Cortex of kidney (tissue), 1 donor: ENCODE measurements around the gene CACNA1B.

Source experiments
- DNase-seq: peaks from one replicate; lab custom pipeline; 2025; lab: John Stamatoyannopoulos, UW

The CACNA1B gene

DNA sequence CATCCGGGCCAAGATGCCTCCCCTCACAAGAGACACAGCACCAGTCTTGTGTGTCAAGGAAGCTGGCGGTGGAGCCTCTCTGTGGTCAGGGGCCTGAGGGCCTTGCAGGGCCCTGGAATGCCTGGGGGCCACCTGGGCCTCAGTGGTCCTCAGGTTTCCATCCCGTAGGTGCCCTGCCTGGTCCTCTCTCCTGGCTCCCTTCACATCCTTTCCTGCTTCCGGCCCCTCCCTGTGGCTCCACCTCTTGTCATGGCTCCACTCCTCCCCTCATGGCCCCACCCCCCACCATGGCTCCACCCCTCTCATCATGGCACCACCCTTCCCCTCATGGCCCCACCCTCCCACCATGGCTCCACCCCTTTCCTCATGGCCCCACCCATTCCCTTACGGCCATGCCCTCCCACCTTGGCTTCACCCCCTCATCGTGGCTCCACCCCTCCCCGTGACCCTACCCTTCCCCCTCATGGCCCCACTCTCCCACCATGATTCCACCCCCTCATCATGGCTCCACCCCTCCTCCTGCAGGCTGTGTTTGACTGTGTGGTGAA is 175.8 kb downstream of the CACNA1B start:
- no peak for DNase-seq

DNA sequence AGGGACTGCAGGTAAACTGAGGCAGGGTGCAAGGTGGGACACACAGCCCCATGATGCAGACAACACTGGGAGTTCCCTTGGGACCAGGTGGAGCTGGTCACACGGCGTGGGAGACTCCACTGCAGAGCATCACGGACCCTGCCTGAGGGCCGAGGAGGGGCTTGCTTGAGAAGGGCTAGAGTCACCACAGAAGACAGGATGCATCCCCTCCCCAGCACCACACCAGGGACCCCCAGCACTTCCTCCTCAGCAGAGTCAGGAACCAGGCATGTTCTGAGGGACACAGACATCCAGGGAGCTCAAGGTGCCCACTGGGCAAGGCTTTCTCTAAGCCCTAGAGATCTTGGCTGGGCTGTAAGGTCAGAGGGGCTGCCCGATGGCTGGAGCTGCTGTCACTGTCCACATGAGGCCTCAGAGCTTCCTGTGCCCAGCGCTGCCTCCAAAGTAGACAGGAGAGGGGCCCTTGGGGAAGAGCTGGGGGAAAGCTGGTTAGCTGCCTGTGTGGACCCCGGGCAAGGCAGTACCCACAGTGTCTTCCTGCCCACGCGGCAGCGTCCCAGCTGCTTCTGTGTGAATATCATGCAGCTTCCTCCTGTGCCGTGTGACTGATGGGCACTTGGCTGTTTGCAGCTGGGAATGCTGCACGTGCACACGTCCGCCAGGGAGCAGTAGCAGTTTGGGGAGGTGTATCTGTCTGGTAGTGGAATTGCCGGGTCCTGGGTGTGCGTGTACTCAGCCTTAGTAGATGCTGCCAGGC is 176.6 kb downstream of the CACNA1B start:
- no peak for DNase-seq

DNA sequence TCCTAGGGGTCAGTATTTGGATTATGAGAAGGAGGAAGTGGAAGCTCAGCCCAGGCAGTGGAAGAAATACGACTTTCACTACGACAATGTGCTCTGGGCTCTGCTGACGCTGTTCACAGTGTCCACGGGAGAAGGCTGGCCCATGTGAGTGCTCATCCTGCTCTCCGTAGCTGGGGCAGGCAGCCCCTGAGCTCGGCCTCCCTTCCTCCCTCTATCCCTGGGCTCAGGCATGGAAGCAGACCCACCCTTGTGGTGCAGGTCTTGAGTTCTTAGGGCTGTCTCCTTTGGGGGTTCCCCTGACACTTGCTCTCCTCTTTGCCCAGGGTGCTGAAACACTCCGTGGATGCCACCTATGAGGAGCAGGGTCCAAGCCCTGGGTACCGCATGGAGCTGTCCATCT is 180.1 kb downstream of the CACNA1B start:
- DNase-seq = no peak

DNA sequence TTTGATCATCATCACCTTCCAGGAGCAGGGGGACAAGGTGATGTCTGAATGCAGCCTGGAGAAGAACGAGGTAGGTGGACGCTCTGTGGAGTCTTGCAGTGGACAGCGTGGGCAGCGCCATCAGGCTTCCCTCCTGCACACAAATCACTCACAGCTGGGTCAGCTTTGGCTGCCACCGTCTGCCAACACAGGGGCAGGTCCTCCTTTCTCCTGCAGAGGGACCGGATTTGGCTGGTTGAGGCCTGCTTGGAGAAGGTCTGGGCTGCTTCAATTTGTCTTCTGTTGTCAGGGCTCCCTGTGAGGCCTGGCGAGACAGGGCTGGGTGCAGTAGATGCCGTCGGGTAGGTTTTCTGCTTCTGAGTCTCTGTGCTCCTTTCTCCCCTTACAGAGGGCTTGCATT is 180.6 kb downstream of the CACNA1B start:
- DNase-seq = no peak

DNA sequence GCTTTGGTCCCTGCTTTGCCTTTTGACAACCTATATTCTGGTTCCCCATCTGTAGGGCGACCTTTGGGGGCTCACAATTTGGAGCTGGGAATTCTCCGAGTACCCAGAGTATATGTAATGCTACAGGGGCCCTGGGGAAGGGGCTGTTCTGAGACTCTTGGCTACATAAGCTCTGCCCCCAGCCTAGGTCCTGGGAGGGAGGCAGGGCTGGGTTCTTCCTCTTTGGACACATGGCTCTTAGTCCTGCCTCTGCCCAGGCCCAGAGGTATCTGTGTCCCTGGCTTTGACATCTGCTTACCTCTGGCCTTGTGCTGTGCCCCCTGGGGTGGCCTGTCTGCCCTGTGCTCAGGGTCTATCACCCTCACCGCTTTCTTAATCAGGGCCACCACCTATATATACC is 181.6 kb downstream of the CACNA1B start:
- no peak for DNase-seq

DNA sequence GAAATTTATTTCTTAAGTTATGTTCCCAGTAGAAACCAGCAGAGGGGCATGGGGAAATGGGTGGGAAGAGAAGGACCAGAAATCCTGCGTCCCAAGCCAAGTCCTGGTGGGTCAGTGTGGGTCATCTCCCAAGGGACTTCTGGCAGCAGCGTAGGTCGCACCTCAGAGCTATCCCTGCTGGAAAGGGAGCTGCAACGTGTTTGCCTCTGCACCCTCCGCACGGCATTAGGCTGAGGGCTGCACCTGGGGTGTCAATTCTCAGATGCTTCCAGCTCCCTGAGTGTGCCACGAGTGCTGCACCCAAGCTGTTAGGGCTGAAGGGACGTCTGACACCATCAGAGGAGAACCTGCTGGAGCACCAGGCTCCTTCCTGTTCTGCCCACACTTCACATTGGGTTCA is 182.8 kb downstream of the CACNA1B start:
- no peak for DNase-seq

DNA sequence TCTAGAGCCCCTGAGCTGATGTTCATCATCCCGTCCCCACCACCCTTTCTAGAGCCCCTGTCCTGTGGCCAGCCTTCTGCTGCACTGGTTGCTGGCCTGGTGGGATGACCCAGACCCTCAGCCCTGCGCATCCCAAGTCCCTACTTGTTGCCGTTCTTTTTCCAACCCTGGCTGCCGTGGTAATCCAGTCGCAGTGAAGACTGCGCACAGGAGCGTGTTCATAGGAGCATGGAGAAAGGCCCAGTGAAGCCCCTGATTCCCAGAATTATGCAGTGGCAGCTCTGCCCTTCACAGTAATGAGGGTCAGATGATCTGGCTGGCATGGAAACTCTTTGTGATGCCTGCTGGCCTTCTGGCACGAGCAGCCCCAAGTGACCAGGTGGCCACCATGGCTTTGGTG is 183.3 kb downstream of the CACNA1B start:
- no peak for DNase-seq

DNA sequence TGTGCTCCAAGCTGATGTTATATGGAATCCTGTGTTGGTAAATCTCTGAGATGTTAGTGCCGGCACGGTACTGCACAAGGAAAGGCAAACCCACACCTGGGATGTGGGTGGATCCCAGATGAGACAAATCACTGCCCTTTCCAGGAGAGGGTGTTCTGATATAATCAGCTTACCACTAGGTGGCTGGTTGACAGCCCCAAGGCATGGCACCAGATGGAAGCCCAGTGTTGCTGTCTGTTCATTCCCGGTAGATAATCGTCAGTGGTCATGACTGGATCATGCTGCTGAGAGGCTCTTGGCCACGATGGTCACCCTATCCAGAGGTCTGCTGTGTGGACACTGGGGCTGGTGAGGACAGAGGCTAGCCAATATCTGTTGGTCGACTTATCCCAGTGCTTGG is 184.0 kb downstream of the CACNA1B start:
- DNase-seq = no peak

DNA sequence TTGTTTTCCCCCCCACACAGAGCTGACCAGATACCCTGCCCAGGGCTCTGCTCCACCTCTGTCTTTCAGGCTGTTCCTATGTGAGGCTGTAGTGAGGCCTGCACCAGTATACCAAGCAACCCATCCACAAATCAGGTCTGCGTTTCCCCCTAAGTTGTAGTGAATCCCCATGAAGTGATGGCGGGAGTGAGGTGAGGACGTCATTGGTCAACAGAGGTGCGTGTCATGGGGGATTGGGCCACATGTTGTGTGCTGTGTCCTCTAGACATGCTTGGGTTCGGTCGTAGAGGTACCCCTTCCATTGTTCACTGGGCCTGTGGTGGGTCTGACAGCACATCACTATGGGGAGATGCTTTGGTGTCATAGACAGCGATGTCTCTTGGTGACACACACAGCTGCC is 184.6 kb downstream of the CACNA1B start:
- DNase-seq = no peak

DNA sequence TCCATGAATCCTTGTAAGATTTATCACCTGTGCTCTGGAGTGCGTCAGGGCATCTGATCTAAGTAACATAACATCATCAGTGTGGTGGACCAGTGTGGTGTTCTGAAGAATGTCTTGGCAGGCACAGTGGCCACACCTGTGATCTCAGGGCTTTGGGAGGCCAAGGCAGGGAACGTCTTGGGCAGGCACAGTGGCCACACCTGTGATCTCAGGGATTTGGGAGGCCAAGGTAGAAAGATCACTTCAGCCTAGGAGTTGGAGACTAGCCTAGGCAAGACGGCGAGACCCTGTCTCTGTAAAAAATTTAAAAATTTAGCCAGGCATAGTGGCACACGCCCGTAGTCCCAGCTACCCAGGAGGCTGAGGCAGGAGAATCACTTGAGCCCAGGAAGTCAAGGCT is 185.5 kb downstream of the CACNA1B start:
- no peak for DNase-seq

DNA sequence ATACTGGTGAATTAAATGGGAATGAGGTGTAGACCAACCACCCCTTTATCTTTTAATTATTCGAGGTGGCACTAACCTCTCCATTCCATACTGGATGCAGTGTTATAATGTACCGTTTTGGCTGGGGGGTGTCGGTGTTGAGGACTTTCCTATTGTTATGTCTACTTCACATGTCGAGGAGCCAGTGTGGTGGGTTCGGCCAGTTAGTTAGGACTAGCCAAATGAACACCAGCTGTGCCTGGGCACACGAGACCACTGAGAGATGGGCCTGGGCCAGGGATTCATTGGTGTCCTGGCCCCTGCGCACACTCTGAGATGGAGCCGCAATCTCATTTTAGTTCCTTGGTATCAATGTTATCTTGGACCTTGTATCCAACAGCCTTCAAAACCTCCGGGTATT is 186.2 kb downstream of the CACNA1B start:
- no peak for DNase-seq

DNA sequence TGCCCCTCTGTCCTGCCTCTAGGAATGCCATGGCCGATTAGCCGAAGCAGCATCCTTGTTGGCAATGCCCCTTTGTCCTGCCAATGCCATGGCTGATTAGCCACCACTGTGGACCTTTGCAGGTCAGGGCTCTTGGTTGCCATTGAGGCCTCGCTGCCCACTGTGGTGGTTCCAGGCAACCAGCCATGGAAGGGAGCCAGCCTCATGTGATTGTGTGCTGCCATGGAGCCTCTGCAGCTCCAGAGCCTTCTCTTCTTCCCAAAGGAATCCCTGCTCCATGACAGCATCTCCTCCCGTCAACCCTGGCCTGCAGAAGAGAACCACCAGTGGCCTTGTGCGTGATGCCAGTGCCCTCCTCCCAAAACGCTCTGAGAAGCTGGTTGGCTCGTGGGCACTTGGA is 187.0 kb downstream of the CACNA1B start:
- DNase-seq = no peak

DNA sequence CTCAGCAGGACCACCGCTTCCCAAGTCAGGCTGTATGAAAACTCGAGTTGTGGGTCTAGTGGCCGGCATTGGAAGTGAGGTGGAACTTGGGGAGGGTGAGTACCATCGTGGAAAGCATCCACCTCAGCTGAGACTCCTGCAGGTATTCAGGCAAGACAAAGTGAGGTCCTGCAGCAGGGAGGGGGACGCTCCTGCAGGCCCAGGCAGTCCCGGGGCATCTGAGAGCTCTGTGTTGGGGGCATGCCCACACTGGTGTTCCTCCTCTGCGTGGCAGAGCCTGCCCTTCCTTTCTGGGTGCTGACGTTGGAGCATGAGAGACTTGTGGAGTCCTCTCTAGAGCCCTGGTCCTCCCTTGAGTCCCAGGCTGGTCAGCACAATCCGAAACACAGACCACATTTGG is 187.7 kb downstream of the CACNA1B start:
- DNase-seq = no peak

DNA sequence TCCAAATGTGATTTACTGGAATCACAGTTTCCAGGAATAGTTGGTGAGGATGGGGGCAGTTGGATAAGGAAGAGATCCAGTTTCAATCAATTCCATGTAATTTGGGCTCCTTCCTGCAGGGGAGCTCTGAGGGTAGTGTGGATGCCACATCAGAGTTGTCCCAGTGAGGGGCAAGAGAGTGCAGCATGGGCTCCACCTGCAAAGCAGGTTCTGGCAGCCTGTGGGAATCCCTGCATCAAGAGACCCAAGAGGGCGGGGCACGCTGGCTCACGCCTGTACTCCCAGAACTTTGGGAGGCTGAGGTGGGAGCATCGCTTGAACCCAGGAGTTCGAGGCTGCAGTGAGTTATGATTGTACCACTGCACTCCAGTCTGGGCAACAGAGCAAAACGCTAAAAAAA is 188.5 kb downstream of the CACNA1B start:
- DNase-seq = no peak

DNA sequence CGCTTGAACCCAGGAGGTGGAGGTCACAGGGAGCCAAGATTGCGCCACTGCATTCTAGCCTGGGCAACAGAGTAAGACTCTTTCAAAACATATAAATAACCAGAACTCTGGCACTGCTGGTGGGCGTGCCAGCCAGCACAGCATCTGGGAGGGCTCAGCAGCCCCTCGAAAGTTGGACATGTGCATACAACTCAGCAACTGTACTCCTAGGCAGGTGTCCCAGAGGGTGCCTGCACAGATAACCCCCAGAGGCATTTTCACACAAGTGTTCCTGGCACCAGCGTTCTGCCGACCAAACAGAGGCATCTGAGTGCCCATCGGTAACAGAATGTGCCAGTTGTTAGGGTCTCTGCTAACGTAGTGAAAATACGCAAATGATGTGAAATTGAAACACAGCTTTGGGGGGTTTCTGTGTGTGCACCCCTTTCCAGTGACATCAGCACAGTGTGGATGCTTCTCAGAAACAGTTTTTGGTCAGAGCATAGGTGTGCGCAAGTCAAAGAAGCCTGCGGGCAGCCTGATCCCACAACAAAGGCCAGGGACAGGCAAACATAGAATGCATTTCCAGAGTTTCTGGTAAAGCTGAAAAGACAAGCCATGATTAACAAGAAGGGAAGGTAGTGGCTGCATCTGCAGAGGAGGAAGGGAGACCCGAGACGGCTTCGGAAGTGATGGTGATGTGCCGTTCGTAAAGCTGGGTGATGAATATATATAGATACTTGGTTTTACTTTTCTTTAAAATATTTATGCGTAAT is 190.2 kb downstream of the CACNA1B start:
- DNase-seq = no peak

DNA sequence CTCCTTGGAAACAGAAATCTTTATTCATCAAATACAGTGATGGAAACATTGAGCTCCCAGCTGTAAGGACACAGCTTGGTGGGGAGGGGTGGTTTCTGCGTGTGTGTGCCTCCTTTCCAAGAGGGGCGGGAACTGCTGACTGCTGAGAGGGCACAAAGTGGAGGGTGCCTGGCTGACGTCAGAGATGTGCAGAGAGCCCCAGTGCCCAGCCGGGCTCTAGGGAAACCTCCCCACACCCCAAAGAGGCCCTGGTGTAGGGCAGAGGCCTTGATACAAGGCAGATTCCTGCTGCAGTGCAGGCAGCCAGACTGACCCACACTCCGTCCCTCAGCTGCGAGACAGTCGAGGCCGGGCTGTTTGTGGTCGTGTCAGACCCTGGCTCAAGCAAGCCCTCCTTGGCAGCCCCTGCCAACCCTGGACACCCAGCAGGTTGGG is 191.0 kb downstream of the CACNA1B start:
- no peak for DNase-seq

DNA sequence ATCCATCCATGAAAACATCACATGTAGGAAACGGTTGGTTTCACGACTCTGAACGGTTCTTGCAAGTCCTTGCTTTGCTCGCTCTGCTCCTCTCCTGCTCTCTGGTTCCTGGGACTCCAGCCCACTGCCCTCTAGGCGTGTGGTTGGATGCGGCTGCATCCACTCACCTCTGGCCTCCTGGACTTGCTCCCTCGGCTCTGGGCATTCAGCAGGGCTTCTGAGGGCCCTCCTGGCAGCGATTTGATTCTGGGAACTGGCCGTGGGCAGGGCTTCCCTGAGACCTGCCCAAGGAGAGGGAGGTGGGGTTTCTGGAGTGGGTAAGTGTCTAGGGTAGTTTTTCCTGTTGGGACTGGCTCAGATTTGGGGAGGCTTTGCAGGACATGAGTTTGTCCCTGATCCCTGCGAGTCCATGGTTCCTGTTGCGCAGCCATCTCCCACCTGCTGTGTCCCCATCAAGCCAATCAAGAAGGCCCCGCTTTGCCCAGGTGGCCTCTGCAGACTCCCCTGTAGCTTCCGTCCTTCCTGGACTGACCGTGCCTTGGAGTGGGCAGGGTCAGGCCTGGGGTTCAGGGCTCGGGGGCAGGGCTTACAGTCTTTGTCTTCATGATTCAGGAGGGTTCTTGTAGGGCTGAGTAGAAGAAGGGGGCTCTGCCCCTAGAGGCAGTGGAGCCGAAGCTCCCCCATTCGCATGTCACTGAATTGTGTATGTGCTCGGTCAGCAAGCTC is 192.3 kb downstream of the CACNA1B start:
- DNase-seq = no peak

DNA sequence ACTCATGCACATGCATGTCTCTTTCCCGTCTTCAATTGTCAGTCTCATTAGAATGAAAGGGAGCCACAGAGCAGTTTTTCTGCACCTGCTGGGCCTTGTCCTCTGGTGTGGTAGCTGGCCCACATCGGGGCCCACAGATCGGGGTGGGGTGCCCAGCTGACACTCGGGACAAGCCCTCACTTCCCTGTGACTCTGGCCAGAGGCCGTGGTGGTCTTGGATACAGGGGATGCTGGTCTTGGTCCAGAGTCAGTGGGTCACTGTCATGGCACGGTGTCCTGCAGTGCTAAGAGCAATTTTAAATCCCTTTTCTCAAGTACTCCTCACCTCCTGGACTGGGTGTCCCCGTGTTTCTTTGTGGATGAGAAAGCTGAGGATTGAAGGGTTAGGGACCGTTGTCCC is 193.2 kb downstream of the CACNA1B start:
- no peak for DNase-seq

DNA sequence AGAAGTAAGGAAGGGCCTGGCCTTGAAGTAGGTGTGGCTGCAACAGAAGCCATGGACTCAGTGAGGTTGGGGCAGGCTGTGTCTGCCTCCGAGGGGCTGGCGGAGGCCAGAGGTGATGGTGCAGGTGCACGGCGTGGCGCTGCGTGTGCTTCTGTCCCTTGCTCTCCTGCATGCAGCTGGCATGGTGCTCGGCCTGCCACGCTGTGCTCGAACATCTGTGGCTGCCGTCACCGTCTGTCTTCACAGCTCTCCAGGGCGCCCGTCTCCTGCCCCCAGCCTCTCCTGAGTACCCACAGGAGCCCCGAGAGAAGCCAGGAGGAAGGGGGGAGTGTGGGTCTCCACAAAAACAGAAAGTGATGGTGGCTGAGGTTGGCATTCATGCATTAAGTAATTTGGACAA is 193.7 kb downstream of the CACNA1B start:
- no peak for DNase-seq

DNA sequence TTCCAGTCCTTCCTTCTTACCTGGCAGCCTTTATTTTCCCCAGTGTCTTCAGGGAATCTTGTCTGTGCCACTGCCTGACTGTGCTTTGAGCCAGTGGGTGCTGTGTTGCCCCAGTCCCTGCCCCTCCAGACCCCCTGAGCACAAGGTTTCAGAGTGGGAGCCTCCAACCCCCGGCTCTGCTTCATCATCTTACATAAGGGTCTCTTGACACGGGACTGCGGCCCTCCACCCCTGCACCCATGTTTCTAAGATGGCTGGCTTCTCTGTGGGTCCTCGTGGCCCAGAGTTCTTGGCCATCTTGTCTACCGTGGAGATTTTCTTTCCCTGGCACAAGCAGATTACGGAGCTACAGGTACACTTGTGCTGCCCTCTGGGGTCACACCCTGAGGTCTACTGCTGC is 194.1 kb downstream of the CACNA1B start:
- DNase-seq = no peak

DNA sequence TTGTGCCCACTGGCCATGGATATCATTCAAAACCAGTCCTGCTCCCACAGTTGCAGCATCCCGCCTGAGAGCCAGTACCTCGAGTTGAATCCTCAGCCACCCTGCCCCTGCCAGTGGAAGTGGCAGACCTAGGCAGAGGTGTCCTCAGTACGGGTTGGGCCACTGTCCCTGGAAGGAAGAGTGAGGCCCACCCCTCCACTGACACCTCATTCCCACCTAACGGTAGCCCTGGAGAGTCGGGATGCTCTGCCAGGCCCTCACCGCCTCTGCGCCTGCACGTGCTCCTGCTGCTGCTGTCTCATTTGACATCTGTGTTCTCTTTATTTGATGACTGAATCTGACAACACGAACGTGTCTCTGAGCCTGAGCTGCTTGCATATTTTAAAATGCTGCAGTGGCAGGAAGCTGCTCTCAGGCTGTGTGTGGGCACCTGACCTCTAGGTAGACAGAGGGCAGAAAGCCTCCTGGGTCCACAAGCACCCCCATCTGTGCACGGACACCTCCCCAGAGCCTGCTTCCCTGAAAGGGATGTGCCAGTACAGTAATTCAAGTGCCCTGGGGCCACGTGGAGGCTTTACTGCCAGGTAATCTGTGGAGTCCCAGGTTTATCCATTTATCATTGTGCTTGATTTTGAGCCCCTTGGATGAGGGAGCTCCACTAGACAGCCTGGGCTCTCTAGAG is 194.7 kb downstream of the CACNA1B start:
- no peak for DNase-seq

DNA sequence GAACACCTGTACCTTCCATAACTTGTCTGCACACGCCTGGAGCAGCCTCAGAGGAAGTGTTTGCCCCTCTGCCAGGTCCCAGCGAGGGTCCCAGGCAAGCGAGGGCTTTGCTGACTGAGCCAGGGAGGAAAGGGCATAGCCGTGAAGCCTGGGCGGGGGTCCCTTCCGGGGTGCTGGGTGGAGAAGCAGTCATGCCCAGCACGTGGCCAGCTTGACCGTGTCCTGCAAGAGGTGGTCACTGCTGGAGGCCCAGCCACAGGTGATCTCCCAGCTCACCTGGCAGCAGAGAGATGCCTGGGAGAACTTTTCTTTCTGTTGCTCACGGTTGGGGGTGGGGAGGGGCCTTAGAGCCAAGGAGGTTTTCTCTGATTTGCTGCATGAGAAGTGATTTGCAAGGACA is 195.3 kb downstream of the CACNA1B start:
- DNase-seq = no peak
